Activated CD8-positive, alpha-beta memory T cell treated with anti-CD3 and anti-CD28 coated beads, Interleukin-2, amount 50 U/mL, for 24 hours (primary cell): ENCODE results near the gene PRAMEF26.
"Not testable (repeated sequence)": the region's sequence is repeated elsewhere in the genome, so short reads cannot be mapped to it uniquely, and the experiment has no call there.

Source experiments
- DNase-seq: peaks from one replicate; pipeline ENCODE4 v3.0.0-alpha.2; 2020; ENCODE audit errors: extremely low read depth

PRAMEF26 gene

DNA sequence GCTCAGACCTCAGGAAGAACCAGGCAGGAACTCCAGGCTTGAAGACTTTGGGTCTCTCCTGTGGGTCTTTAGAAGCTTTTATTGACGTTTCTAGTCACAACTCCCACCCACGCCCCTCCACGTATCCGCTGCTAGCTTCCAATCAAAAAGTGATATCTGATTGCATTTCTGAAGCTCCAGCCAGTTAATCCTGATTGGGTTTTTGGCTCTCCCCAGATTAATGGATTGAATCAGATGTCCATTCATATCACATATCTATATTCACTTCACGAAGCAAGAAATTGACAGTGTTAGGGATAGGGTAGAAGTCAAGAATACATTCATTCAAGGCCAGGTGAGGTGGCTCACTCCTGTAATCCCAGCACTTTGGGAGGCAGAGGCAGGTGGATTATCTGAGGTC lies at the start of gene PRAMEF26:
Gene PRAMEF26 (minus strand): TSS at position 101 of the 400 bp plus-strand sequence. CDS start 2,914 bp downstream, outside the sequence.
- not testable (repeated sequence) for DNase-seq

DNA sequence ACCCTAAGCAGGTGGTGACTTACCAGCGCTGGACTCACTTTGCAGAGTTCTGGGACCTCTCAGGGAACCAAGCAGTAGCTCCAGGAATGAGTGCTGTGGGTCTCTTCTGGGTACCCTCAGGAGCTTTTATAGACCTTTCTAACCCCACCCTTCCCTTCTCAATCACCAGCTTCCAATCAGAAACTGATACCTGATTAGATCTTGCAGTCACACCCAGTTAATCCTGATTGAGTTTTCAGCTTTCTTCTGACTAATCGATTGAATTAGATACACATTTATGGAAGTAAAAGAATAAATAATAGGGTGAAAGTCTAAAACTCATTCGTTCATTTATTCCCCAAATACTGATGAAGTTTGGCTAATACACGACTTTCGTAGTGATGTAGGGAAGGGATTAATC lies 45.5 kb upstream of the PRAMEF26 start, which contains the start of gene PRAMEF13:
Gene PRAMEF13 (minus strand): TSS at position 101 of the 400 bp plus-strand sequence. CDS start 1,820 bp downstream, outside the sequence.
- DNase-seq, result not testable (repeated sequence)

- not testable (repeated sequence) for DNase-seq
Measured at GRCh38 chr1:13171548-13171947, 15.7 kb upstream of the PRAMEF26 start, which contains the start of gene PRAMEF9. Gene PRAMEF9 (plus strand): TSS chr1:13171848. CDS start chr1:13175281, 3,433 bp downstream.

GRCh38 chr1:13165531-13165930 lies 9.7 kb upstream of the PRAMEF26 start, which contains the start of gene HNRNPCL4:
Gene HNRNPCL4 (minus strand): TSS chr1:13165631. CDS start chr1:13165467, 164 bp downstream.
- DNase-seq, result not testable (repeated sequence)

DNA sequence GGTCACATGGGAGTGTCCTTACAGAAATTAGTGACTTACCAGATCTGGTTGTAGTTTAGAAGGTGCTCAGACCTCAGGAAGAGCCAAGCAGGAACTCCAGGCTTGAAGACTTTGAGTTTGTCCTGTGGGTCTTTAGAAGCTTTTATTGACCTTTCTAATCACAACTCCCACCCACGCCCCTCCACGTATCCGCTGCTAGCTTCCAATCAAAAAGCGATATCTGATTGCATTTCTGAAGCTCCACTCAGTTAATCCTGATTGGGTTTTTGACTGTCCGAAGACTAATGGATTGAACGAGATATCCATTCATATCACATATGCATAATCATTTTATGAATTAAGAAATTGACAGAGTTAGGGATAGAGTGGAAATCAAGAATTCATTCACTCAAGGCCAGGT lies 39.1 kb downstream of the PRAMEF26 start, which contains the start of gene HNRNPCL2:
Gene HNRNPCL2 (minus strand): TSS at position 101 of the 400 bp plus-strand sequence. CDS start 454 bp downstream, outside the sequence.
- not testable (repeated sequence) for DNase-seq
